Measurements from ENCODE around the gene CCDC40. TPM values are rescaled to one million over a fixed set of nuclear protein-coding genes. Genes with fewer than 3 reads are reported as not detected.
A peak's percentile ranks its signal among the peaks of the same experiment; 100 is the strongest.

Gene CCDC40
- total and polyA plus RNA-seq, 9 of the 15 experiments (the other 6 are each of a cell fraction or from before 2014, with no cell fraction given): 0.07 to 0.33 TPM; not detected in 7

- no peak for TF ChIP-seq MYBL2 (IDR thresholded peaks at IDR 0.05; ENCODE audit: low read depth)
- TF ChIP-seq MYBL2 (CRISPR knock-in tag; IDR thresholded peaks at IDR 0.05; ENCODE audit: borderline replicate concordance): no peak
- TF ChIP-seq MTA3 (IDR thresholded peaks at IDR 0.05; ENCODE audit: borderline replicate concordance): peak; percentile 94
- peak; percentile 18 for TF ChIP-seq PCBP1 (IDR thresholded peaks at IDR 0.05; ENCODE audit: low read depth, low read length, poor library complexity, severe bottlenecking)
- no peak for TF ChIP-seq BRF2 (IDR thresholded peaks at IDR 0.05; ENCODE audit: borderline replicate concordance, insufficient read depth, insufficient read length)
- no peak for TF ChIP-seq HNRNPH1 (optimal IDR thresholded peaks at IDR 0.05; ENCODE audit: low read depth, low read length)
- no peak for TF ChIP-seq NONO (IDR thresholded peaks at IDR 0.05; ENCODE audit: low read depth in 2 of 2, low read length in 1 of 2)
Measured at GRCh38 chr17:80147035-80147822, 110.8 kb downstream of the CCDC40 start, which contains the start of gene EIF4A3 (continued).

MicroRNAs encoded within 50 kb of the gene (microRNA counts, 767-probe panel; counts per million panel counts)
- microRNA hsa-miR-1268b: not detected

Small RNAs within 50 kb of the gene (microRNA-seq; reads per million reads assigned to microRNA genes)
- gene MIR1268B (ENCODE audit: borderline microRNAs expressed): not detected

Small RNAs within 50 kb of the gene (small RNA-seq; reads per million reads assigned to genes)
- gene AC087741.2 (not detected), gene MIR1268B (not detected)

Other genes with a start within 250 kb of the CCDC40 start
Only the 7 nearest of the 9 such genes appear.
- 42.3 and 42.4 TPM in 2 replicates for gene CBX4, start 197.2 kb upstream of the CCDC40 start, total RNA-seq (2014; rRNA removed)
- 4.4 and 4.7 TPM in 2 replicates for gene CBX4, start 197.2 kb upstream of the CCDC40 start, total RNA-seq (2014; rRNA removed; fragmentation: Illumina TruSeq; extraction: Trizol)
- 13.5 and 14.7 TPM in 2 replicates for gene CBX4, start 197.2 kb upstream of the CCDC40 start, total RNA-seq (2015; rRNA removed; fragmentation: Illumina TruSeq; extraction: Trizol)
- gene CBX4, start 197.2 kb upstream of the CCDC40 start, total RNA-seq (2021): 48.5 and 50.5 TPM in 2 replicates
- gene CBX4, start 197.2 kb upstream of the CCDC40 start, polyA plus RNA-seq (2011; rRNA removed): 7.8 and 13.5 TPM in 2 replicates
- gene CBX4, start 197.2 kb upstream of the CCDC40 start, polyA plus RNA-seq (2014; fragmentation: Illumina TruSeq; extraction: Trizol): 10.0 and 16.4 TPM in 2 replicates
- 1 to 10 TPM in 1 of 2 experiments, under 1 TPM in 1; 0.98 to 1.1 TPM for gene CBX4, start 197.2 kb upstream of the CCDC40 start, polyA plus RNA-seq (2014; fragmentation: Nextera tagmentation; extraction: Ambion mirVana)
- 34.8 and 40.7 TPM in 2 replicates for gene CBX4, start 197.2 kb upstream of the CCDC40 start, polyA plus RNA-seq (2014; rRNA removed)
- 0.45 TPM in 1 of 2 replicates, not detected in the other for gene TBC1D16, start 770 bp upstream of the CCDC40 start, total RNA-seq (2014; rRNA removed)
- gene TBC1D16, start 770 bp upstream of the CCDC40 start, total RNA-seq (2014; rRNA removed; fragmentation: Illumina TruSeq; extraction: Trizol): 0.04 TPM in 1 of 2 replicates, not detected in the other
- 0.04 TPM in 2 replicates for gene TBC1D16, start 770 bp upstream of the CCDC40 start, total RNA-seq (2015; rRNA removed; fragmentation: Illumina TruSeq; extraction: Trizol)
- gene TBC1D16, start 770 bp upstream of the CCDC40 start, total RNA-seq (2021): 0.20 TPM in 2 replicates
- gene TBC1D16, start 770 bp upstream of the CCDC40 start, polyA plus RNA-seq (2011; rRNA removed): 0.08 and 0.10 TPM in 2 replicates
- 0.01 and 0.11 TPM in 2 replicates for gene TBC1D16, start 770 bp upstream of the CCDC40 start, polyA plus RNA-seq (2014; fragmentation: Illumina TruSeq; extraction: Trizol)
- gene TBC1D16, start 770 bp upstream of the CCDC40 start, polyA plus RNA-seq (2014; fragmentation: Nextera tagmentation; extraction: Ambion mirVana): under 1 TPM; 0.01 TPM
- gene TBC1D16, start 770 bp upstream of the CCDC40 start, polyA plus RNA-seq (2014; rRNA removed): 0.01 and 0.03 TPM in 2 replicates
- 6.1 and 6.4 TPM in 2 replicates for gene GAA, start 64.9 kb downstream of the CCDC40 start, total RNA-seq (2014; rRNA removed)
- 1.1 and 1.2 TPM in 2 replicates for gene GAA, start 64.9 kb downstream of the CCDC40 start, total RNA-seq (2014; rRNA removed; fragmentation: Illumina TruSeq; extraction: Trizol)
- 1.0 and 1.5 TPM in 2 replicates for gene GAA, start 64.9 kb downstream of the CCDC40 start, total RNA-seq (2015; rRNA removed; fragmentation: Illumina TruSeq; extraction: Trizol)
- gene GAA, start 64.9 kb downstream of the CCDC40 start, total RNA-seq (2021): 3.8 and 4.0 TPM in 2 replicates
- gene GAA, start 64.9 kb downstream of the CCDC40 start, polyA plus RNA-seq (2011; rRNA removed): 1.7 and 2.6 TPM in 2 replicates
- 1.9 TPM in 2 replicates for gene GAA, start 64.9 kb downstream of the CCDC40 start, polyA plus RNA-seq (2014; fragmentation: Illumina TruSeq; extraction: Trizol)
- under 1 TPM; 0.15 to 0.87 TPM for gene GAA, start 64.9 kb downstream of the CCDC40 start, polyA plus RNA-seq (2014; fragmentation: Nextera tagmentation; extraction: Ambion mirVana)
- gene GAA, start 64.9 kb downstream of the CCDC40 start, polyA plus RNA-seq (2014; rRNA removed): 5.8 and 6.0 TPM in 2 replicates
- 121 and 124 TPM in 2 replicates for gene EIF4A3, start 110.5 kb downstream of the CCDC40 start, total RNA-seq (2014; rRNA removed)
- gene EIF4A3, start 110.5 kb downstream of the CCDC40 start, total RNA-seq (2014; rRNA removed; fragmentation: Illumina TruSeq; extraction: Trizol): 147 and 157 TPM in 2 replicates
- gene EIF4A3, start 110.5 kb downstream of the CCDC40 start, total RNA-seq (2015; rRNA removed; fragmentation: Illumina TruSeq; extraction: Trizol): 126 and 130 TPM in 2 replicates
- gene EIF4A3, start 110.5 kb downstream of the CCDC40 start, total RNA-seq (2021): 133 and 139 TPM in 2 replicates
- 128 and 171 TPM in 2 replicates for gene EIF4A3, start 110.5 kb downstream of the CCDC40 start, polyA plus RNA-seq (2011; rRNA removed)
- gene EIF4A3, start 110.5 kb downstream of the CCDC40 start, polyA plus RNA-seq (2014; fragmentation: Illumina TruSeq; extraction: Trizol): 127 and 131 TPM in 2 replicates
- gene EIF4A3, start 110.5 kb downstream of the CCDC40 start, polyA plus RNA-seq (2014; fragmentation: Nextera tagmentation; extraction: Ambion mirVana): 10 to 100 TPM; 62.7 to 67.0 TPM
- gene EIF4A3, start 110.5 kb downstream of the CCDC40 start, polyA plus RNA-seq (2014; rRNA removed): 103 and 134 TPM in 2 replicates
- not detected in 2 replicates for gene CARD14, start 133.4 kb downstream of the CCDC40 start, total RNA-seq (2014; rRNA removed)
- gene CARD14, start 133.4 kb downstream of the CCDC40 start, total RNA-seq (2014; rRNA removed; fragmentation: Illumina TruSeq; extraction: Trizol): not detected in 2 replicates
- gene CARD14, start 133.4 kb downstream of the CCDC40 start, total RNA-seq (2015; rRNA removed; fragmentation: Illumina TruSeq; extraction: Trizol): not detected in 2 replicates
- not detected in 2 replicates for gene CARD14, start 133.4 kb downstream of the CCDC40 start, total RNA-seq (2021)
- gene CARD14, start 133.4 kb downstream of the CCDC40 start, polyA plus RNA-seq (2011; rRNA removed): not detected in 2 replicates
- gene CARD14, start 133.4 kb downstream of the CCDC40 start, polyA plus RNA-seq (2014; fragmentation: Illumina TruSeq; extraction: Trizol): not detected in 2 replicates
- not detected for gene CARD14, start 133.4 kb downstream of the CCDC40 start, polyA plus RNA-seq (2014; fragmentation: Nextera tagmentation; extraction: Ambion mirVana)
- not detected in 2 replicates for gene CARD14, start 133.4 kb downstream of the CCDC40 start, polyA plus RNA-seq (2014; rRNA removed)
- 5.1 and 7.3 TPM in 2 replicates for gene SGSH, start 183.7 kb downstream of the CCDC40 start, total RNA-seq (2014; rRNA removed)
- gene SGSH, start 183.7 kb downstream of the CCDC40 start, total RNA-seq (2014; rRNA removed; fragmentation: Illumina TruSeq; extraction: Trizol): 2.5 and 2.6 TPM in 2 replicates
- 4.6 and 4.9 TPM in 2 replicates for gene SGSH, start 183.7 kb downstream of the CCDC40 start, total RNA-seq (2015; rRNA removed; fragmentation: Illumina TruSeq; extraction: Trizol)
- gene SGSH, start 183.7 kb downstream of the CCDC40 start, total RNA-seq (2021): 11.8 and 15.7 TPM in 2 replicates
- 2.5 and 4.8 TPM in 2 replicates for gene SGSH, start 183.7 kb downstream of the CCDC40 start, polyA plus RNA-seq (2011; rRNA removed)
- gene SGSH, start 183.7 kb downstream of the CCDC40 start, polyA plus RNA-seq (2014; fragmentation: Illumina TruSeq; extraction: Trizol): 6.3 and 11.2 TPM in 2 replicates
- gene SGSH, start 183.7 kb downstream of the CCDC40 start, polyA plus RNA-seq (2014; fragmentation: Nextera tagmentation; extraction: Ambion mirVana): under 1 TPM; 0.25 to 0.31 TPM
- 8.2 and 9.8 TPM in 2 replicates for gene SGSH, start 183.7 kb downstream of the CCDC40 start, polyA plus RNA-seq (2014; rRNA removed)
- gene SLC26A11, start 183.8 kb downstream of the CCDC40 start, total RNA-seq (2014; rRNA removed): 1.5 and 3.4 TPM in 2 replicates
- 0.38 and 0.91 TPM in 2 replicates for gene SLC26A11, start 183.8 kb downstream of the CCDC40 start, total RNA-seq (2014; rRNA removed; fragmentation: Illumina TruSeq; extraction: Trizol)
- gene SLC26A11, start 183.8 kb downstream of the CCDC40 start, total RNA-seq (2015; rRNA removed; fragmentation: Illumina TruSeq; extraction: Trizol): 1.0 and 1.4 TPM in 2 replicates
- gene SLC26A11, start 183.8 kb downstream of the CCDC40 start, total RNA-seq (2021): 3.1 and 4.0 TPM in 2 replicates
- 0.52 and 0.53 TPM in 2 replicates for gene SLC26A11, start 183.8 kb downstream of the CCDC40 start, polyA plus RNA-seq (2011; rRNA removed)
- 1.4 and 1.9 TPM in 2 replicates for gene SLC26A11, start 183.8 kb downstream of the CCDC40 start, polyA plus RNA-seq (2014; fragmentation: Illumina TruSeq; extraction: Trizol)
- gene SLC26A11, start 183.8 kb downstream of the CCDC40 start, polyA plus RNA-seq (2014; fragmentation: Nextera tagmentation; extraction: Ambion mirVana): under 1 TPM in 1 of 2 experiments, not detected in 1; 0.06 TPM
- gene SLC26A11, start 183.8 kb downstream of the CCDC40 start, polyA plus RNA-seq (2014; rRNA removed): 2.8 and 4.2 TPM in 2 replicates

Measured in K562 (cell line).